BJ (cell line): ENCODE measurements around the gene ERGIC1. TPM values are rescaled to one million over a fixed set of nuclear protein-coding genes. Genes with fewer than 3 reads are reported as not detected.
"Not testable (repeated sequence)": the region's sequence is repeated elsewhere in the genome, so short reads cannot be mapped to it uniquely, and the experiment has no call there.

Experiments used
- CTCF ChIA-PET: fragments of 350-600 bp; formaldehyde crosslinking; extraction: SDS; loops from one replicate; lab custom pipeline; 2021; ENCODE audit warnings: antibody characterized with exemption, inconsistent platforms; lab: Yijun Ruan, JAX
- POLR2A ChIA-PET: fragments of 300-600 bp; sonication (Branson Sonifier 250); formaldehyde crosslinking; extraction: SDS; loops from one replicate; lab custom pipeline; 2021; ENCODE audit warnings: antibody characterized with exemption; lab: Charles Lee
- DNase-seq: peaks from one replicate; pipeline ENCODE4 v3.0.0-alpha.2; 2011; ENCODE audit warnings: low read depth
- H3K27me3 ChIP-seq: 2 replicates; pipeline ENCODE4 v1.6.0; 2011; ENCODE audit warnings: low read length; ENCODE audit not compliant: control insufficient read depth, insufficient read depth
- H3K36me3 ChIP-seq: 2 replicates; pipeline ENCODE4 v1.5.1; 2011; ENCODE audit warnings: low read length; ENCODE audit not compliant: control insufficient read depth, insufficient read depth
- H3K4me3 ChIP-seq: 2 replicates; pipeline ENCODE4 v1.5.1; 2011; ENCODE audit warnings: low read depth, mild to moderate bottlenecking, control low read depth, low read length
- CTCF ChIP-seq: IDR thresholded peaks from 2 replicates; pipeline ENCODE4 v1.5.1; 2011; ENCODE audit warnings: low read depth, mild to moderate bottlenecking, control low read depth, inconsistent platforms, low read length, moderate library complexity; ENCODE audit not compliant: insufficient read depth
- polyA plus RNA-seq: library from polyadenylated mRNA; depleted of rRNA; stranded (reverse); fragments of >200 nt; gene quantifications from 2 replicates; pipeline ENCODE4 v1.2.3, GENCODE V29; 2011

The ERGIC1 gene
- polyA plus RNA-seq, 1 experiment, result 216 TPM

DNA sequence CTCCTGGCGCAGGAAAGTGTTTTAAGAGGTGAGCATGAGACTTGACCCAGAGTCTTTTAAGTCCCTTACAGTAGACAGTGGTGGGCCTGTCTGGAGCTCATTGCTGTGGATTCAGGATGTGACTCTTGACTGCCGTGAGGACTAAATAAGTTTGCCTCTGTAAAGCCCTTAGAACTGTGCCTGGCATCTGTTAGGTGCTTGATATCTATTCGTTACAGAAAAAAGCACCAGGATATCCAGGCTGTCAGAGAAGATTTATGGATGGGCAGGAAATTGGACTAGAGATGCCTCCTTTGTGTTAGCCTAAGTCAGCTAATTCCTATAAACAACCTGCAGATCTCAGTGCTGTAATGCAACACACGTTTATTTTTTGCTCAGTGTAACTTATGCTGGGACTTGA, 12.6 kb downstream of the ERGIC1 start:
- CTCF ChIA-PET, result interaction anchor here (0.8 to 0.9 kb wide), 2 partner anchors 16 to 86 kb away, joined by 3 read pairs; no protein-coding TSS in a partner anchor
- H3K36me3 ChIP-seq, result no peaks in the 10 kb centered on the region
- TF ChIP-seq CTCF, result no peak
- no peak for DNase-seq
- POLR2A ChIA-PET, result no interaction called here
- no peak overlapping the region for H3K4me3 ChIP-seq
- no peaks in the 10 kb centered on the region for H3K27me3 ChIP-seq

DNA sequence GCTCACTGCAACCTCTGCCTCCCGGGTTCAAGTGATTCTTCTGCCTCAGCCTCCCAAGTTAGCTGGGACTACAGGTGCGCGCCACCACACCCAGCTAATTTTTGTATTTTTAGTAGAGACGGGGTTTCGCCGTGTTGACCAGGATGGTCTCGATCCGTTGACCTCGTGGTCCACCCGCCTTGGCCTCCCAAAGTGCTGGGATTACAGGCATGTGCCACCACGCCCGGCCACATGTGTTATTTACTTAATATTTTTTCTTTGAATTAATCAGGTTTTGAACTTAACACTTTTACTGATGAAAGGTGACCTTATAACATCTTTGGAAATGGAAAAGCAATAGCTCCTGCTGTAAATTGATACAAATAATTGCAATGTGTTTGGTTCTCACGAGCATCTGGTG, 13.5 kb downstream of the ERGIC1 start:
- H3K36me3 ChIP-seq, H3K4me3 ChIP-seq, H3K27me3 ChIP-seq, DNase-seq, POLR2A ChIA-PET: not testable (repeated sequence)
- CTCF ChIA-PET, result interaction anchor here (1.0 kb wide), 1 partner anchor 112 kb away, joined by 5 read pairs; the partner anchor contains the start of gene RPL26L1

DNA sequence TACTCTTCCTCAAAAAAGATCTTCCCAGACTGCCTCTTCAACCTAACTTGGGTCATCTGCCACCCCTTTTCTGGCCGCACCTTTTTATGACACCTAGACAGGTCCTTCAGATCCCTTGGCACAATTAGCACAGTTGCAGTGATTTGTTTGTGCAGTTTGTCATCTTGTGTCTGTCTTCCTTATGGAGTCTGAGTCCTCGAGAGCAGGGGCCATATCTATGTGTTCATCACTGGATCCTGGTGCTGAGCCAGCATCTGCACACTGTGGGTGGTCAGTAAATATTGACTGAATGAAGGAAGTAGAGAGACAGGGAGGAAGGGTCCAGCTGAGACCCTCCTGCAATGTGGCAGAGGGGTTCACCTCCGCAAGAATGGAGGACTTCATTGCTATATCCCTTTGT, 14.4 kb downstream of the ERGIC1 start:
- TF ChIP-seq CTCF, result no peak
- no peak for DNase-seq
- Histone ChIP-seq H3K27me3 (no peaks in the 10 kb centered on the region), H3K36me3 (no peaks in the 10 kb centered on the region), H3K4me3 (no peak overlapping the region)
- ChIA-PET POLR2A (no interaction called here), CTCF (interaction anchor here (1.0 kb wide), 1 partner anchor 111 kb away, joined by 5 read pairs; the partner anchor contains the start of gene RPL26L1)

DNA sequence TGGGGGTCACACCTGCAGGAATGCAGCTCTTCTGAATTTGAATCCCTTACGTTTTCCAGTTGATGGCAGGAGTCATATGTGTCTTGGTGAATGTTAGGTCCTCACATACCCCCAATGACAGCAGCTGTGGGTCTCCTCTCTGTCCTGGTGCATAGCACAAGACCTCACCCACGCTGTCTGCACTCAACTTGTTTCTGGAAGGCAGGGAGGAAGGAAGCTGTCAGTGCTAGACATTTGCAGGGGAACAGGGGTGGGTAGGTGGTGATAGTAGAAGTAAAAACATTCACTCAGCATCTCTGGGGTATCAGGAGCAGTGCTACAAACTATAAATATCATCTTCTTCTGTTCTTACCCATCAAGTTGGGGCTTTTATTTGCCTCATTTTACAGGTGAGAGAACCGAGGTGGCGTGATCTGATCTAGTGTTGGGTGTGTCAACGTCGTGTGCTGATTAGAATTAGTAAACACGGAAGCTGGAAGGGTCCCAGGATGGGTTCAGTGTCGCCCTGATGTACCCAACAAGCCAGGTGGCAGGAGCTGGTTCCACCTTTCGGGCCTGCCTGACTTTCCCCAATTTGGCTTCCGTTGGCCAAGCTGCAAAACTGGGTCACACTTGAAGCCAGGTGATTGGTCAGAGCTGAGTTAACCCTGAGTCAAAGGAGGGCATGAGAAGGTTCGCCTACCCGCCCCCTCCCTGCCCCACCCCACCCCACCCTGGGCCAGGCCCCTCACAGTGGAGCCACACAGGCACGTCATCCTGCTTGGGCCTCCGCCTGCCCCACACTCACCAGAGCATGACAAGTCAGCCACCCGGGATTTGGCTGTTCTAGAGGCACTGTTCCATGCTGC, 15.8 kb downstream of the ERGIC1 start:
- Histone ChIP-seq H3K4me3 (no peak overlapping the region), H3K36me3 (no peaks in the 10 kb centered on the region), H3K27me3 (no peaks in the 10 kb centered on the region)
- DNase-seq, result no peak
- ChIA-PET CTCF (no interaction called here), POLR2A (no interaction called here)
- TF ChIP-seq CTCF, result no peak

- no peak overlapping the region for H3K4me3 ChIP-seq
- ChIA-PET POLR2A (no interaction called here), CTCF (no interaction called here)
- no peak for DNase-seq
- no peaks in the 10 kb centered on the region for H3K27me3 ChIP-seq
- no peaks in the 10 kb centered on the region for H3K36me3 ChIP-seq
- no peak for TF ChIP-seq CTCF
These were observed 16.4 kb downstream of the ERGIC1 start for GRCh38 chr5:172850454-172850797.

- CTCF ChIA-PET, result interaction anchor here (0.8 to 1.4 kb wide), 4 partner anchors 16 to 138 kb away, joined by 3 to 5 read pairs (median 4); no protein-coding TSS in a partner anchor
- H3K27me3 ChIP-seq, H3K4me3 ChIP-seq, H3K36me3 ChIP-seq, DNase-seq, POLR2A ChIA-PET: not testable (repeated sequence)
These were observed 17.2 kb downstream of the ERGIC1 start for GRCh38 chr5:172851254-172851653.
